ENCODE measurements around the gene BLVRB. TPM values are rescaled to one million over a fixed set of nuclear protein-coding genes. Genes with fewer than 3 reads are reported as not detected.
A peak's percentile ranks its signal among the peaks of the same experiment; 100 is the strongest.
"Not testable (repeated sequence)": the region's sequence is repeated elsewhere in the genome, so short reads cannot be mapped to it uniquely, and the experiment has no call there.

Gene BLVRB
- total RNA-seq (2014; rRNA removed; shearing (Covaris generic)): 49.4 and 52.4 TPM in 2 replicates

- peak; percentile 100 for DNase-seq (ENCODE audit: low read depth)
These were observed at the start of gene BLVRB for GRCh38 chr19:40465557-40466218. BLVRB (minus strand) TSS chr19:40465745; CDS start chr19:40465688, 57 bp downstream.

- no peak for DNase-seq (ENCODE audit: low read depth)
These were observed 48.3 kb upstream of the BLVRB start for GRCh38 chr19:40513741-40514315.

- no peak for DNase-seq (ENCODE audit: low read depth)
These were observed 47.8 kb upstream of the BLVRB start for GRCh38 chr19:40513345-40513678.

- no peak for DNase-seq (ENCODE audit: low read depth)
These were observed 47.2 kb upstream of the BLVRB start for GRCh38 chr19:40512473-40513344.

GRCh38 chr19:40512110-40512472 is 46.5 kb upstream of the BLVRB start:
- DNase-seq (ENCODE audit: low read depth): no peak

- DNase-seq (ENCODE audit: low read depth): no peak
These were observed 45.9 kb upstream of the BLVRB start for GRCh38 chr19:40511487-40511886.

GRCh38 chr19:40510526-40511115 is 45.1 kb upstream of the BLVRB start:
- peak; percentile 49 for DNase-seq (ENCODE audit: low read depth)

GRCh38 chr19:40508739-40509260 is 43.3 kb upstream of the BLVRB start:
- no peak for DNase-seq (ENCODE audit: low read depth)

GRCh38 chr19:40507892-40508291 is 42.3 kb upstream of the BLVRB start:
- no peak for DNase-seq (ENCODE audit: low read depth)

- no peak for DNase-seq (ENCODE audit: low read depth)
These were observed 40.6 kb upstream of the BLVRB start for GRCh38 chr19:40506099-40506498.

GRCh38 chr19:40503320-40503695 is 37.8 kb upstream of the BLVRB start:
- no peak for DNase-seq (ENCODE audit: low read depth)

GRCh38 chr19:40502647-40503319 is 37.2 kb upstream of the BLVRB start:
- DNase-seq (ENCODE audit: low read depth): no peak

- no peak for DNase-seq (ENCODE audit: low read depth)
These were observed 36.5 kb upstream of the BLVRB start for GRCh38 chr19:40502081-40502480.

GRCh38 chr19:40501599-40501998 is 36.1 kb upstream of the BLVRB start:
- DNase-seq (ENCODE audit: low read depth): no peak

- DNase-seq (ENCODE audit: low read depth): not testable (repeated sequence)
These were observed 35.4 kb upstream of the BLVRB start for GRCh38 chr19:40500678-40501530.

GRCh38 chr19:40499320-40499719 is 33.8 kb upstream of the BLVRB start:
- DNase-seq (ENCODE audit: low read depth): no peak

- DNase-seq (ENCODE audit: low read depth): no peak
These were observed 31.7 kb upstream of the BLVRB start for GRCh38 chr19:40497214-40497613.

- no peak for DNase-seq (ENCODE audit: low read depth)
These were observed 28.8 kb upstream of the BLVRB start for GRCh38 chr19:40494191-40494838.

GRCh38 chr19:40493778-40494177 is 28.2 kb upstream of the BLVRB start:
- no peak for DNase-seq (ENCODE audit: low read depth)

GRCh38 chr19:40492274-40492673 is 26.7 kb upstream of the BLVRB start:
- no peak for DNase-seq (ENCODE audit: low read depth)

Data from Daoy (cell line).